Activated CD8-positive, alpha-beta memory T cell treated with anti-CD3 and anti-CD28 coated beads, Interleukin-2, amount 50 U/mL, for 1 hour (primary cell): ENCODE results near the gene ARSI.

ENCODE experiments used
- DNase-seq: peaks from one replicate; pipeline ENCODE4 v3.0.0-alpha.2; 2020; ENCODE audit errors: extremely low read depth

Gene ARSI

DNA sequence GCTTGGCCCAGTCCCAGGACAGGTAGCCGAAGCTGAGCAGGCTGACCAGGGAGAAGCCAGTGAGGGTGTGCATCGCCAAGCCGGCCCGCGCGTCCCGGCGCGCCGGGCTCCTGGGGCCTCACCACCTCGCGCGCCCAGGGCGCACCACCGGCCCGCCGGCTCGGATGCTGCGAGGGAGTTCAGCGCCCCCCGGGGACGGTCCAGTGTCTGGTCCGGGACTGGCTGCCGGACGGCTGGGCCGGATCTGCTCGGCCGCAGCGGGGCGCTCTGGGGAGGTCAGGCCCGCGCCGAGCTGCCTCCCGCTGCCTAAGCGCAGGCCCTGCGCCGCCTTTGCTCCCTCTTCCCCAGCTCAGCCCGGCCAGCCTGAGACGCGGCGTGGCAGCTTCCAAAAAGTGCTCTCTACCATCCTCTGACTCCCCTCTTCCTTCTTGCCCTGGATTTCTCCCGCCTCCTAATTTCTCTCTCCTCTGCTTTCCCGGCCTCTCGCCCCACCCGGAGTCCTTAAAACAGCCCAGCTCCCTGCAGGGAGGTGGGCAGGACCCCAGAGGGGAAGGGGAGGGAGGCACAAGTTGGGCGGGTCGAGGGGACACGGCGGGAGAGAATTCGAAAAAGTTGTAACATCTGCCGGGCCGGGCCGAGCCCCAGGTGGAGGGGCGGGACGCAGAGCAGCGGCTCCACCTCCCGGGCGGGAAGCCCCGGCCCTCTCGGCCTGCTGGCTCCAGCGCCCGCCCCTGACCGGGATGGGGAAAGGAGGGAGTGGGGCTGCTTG lies at the start of gene ARSI:
ARSI (minus strand) TSS at position 605 of the 769 bp plus-strand sequence; CDS start at position 73, 532 bp downstream.
- no peak for DNase-seq

DNA sequence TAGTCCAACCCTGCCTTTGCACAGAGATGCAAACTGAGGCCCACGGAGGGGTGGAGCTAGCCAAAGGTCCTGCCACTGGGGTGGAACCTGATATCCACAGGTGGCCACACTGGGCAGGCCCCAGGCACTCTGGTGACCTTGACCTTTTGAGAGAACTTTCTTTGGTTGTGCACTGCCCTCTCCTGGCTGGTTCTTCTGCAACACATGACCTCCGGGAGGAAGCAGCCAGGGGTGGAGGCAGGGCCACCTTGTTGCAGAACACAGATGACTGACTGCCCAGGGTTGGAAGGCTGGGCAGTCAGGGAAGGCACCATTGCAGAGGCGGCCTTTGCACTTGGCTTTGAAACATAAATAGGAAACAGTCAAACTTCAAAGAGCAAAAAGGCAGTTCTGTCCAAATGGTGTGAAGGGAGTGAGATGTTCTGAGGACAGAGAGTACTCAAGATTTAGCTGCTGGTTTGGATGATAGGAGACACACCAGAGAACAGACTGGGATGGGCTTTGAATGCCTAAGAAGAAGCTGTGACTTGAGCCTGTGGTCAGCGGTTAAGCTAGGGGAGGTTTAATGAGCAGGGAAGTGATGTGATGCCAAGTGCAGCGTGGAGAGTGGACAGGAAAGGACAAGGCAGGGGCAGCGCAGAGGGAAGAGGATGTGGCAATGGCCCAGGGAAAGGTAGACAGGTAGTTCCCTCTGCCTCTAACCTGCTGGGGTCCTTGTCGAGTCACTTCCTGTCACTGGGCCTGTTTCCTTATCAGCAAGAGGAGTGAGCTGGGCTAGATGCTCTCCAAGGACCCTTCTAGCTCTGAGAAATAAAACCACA lies 48.0 kb upstream of the ARSI start:
- no peak for DNase-seq

DNA sequence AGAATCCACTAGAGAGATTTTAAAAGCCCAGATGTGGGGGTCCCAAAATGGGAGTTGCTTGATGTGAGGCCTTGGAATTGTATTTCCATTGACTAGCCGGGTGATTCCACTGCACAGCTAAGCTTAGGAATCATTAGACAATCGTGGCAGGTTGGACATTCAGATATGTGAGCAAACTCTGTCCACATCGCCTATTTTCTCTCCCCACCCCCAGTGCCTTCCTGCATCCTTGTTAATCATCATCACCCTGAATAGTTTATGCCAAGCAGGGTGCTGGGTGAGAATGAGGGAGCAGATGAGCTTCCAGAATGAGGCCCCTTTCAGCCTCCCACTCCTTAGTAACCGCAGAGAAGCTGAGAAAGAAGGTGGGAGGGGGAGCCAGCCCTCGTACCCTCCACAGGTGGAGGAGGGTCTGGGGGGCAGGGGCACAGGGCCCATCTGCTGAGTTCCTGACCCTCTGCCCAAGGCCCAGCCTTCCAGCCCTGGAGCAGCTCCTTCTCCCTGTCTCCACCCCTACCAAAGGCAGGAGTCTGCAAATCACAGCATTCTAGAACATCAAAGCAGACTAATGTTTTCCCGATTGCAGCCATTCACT lies 47.1 kb upstream of the ARSI start:
- no peak for DNase-seq

DNA sequence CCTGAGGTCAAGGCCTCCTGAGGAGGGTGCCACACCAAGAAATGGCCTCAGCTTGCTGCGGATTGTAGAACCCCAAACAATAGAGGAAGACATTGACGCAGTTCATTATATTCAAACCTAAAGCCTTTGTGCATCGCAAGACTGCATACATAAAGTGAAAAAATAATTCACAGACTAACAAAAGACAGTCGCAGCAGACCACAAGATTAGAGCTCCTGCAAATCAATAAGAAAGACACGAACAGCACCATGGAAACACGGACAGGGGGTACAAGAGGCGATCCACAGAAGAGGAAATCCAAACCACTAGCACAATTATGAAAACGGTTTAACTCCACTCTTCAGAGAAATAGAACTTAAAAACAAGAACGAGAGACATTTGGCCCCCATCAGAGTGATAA lies 44.7 kb upstream of the ARSI start:
- DNase-seq, result no peak

DNA sequence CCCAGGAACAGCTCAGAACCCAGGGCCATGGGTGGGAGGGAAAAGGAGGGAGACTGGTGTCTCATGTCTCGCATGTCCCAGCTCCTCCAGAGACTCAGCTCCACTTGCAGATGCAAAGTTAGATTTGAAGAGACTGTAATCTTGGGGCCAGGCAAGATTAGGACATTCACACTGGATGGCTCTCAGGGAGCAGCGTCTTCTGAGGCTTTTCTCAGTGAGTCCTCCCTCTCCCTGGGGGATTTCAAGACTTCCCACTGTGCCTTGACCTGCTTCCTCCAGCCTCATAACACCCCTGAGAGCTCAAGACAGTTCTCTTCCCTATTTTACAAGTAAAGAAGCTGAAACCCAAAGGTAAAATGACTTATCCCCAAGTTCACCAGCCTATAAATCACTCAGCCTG lies 44.3 kb upstream of the ARSI start:
- DNase-seq, result no peak

DNA sequence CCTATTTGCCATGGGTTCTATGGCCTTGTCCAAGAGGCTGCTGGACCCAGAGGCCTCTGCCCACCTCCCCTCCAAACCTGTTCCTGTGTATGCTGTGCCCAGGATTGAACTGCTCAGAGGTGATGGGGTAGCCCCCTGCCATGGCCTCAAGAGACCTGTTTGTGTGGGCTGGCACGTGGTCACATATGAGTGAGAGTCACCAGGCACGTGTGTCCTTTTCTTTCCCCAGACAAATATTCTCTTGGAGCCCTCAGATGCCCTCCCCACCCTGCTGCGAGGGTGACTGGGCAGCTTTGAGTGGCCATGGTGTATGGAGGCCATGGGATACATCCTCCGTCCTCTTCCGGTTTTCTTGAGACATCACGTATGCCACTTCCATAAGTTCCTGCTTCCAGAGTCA lies 43.9 kb upstream of the ARSI start:
- DNase-seq, result no peak

DNA sequence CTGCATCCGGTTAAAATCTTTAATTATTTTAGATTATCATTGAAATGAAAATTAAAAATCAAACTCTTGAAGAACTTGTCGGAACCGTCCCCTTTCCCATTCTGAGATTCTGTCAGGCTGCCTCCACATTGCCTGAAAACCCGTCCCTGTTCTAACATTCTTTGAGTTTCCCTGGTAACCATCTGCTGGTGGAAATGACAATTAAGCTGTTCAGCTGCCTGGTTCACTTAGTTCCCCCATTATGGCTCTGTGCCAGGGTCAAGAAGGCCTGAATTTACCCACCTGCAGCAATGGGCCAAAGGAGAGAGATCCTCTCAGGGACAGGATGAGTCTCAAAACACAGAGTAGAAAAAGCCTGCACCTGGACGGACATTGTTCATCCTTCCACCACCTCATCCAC lies 43.0 kb upstream of the ARSI start:
- DNase-seq, result no peak

DNA sequence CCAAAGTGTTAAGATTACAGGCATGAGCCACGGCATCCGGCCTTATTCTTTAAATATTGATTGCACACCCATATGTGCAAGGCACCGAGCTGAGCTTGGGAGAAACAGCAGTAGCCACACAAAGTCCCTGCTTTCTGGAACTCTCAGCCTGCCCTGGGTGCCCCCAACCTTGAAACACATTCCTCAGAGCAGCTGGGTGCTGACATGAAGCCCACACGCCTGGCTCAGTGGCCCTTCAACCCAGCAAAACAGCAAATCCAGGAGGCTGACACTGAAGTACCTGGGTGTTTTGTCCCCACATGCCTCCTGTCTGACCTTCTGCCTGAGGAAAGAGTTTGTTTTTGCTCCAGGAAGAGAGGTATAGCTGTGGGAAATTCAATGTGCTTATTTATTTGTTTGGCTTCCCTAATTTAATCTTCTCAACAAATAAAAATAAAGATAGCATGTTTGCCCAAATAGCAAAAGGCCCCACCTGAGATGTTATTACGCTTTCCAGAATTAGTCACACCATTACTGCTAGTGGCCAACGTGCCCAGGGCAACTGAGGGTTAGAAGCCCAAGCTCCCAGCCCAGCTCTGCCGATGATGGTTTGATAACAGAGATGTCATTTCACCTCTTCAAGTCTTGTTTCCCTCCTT lies 41.4 kb upstream of the ARSI start:
- no peak for DNase-seq

DNA sequence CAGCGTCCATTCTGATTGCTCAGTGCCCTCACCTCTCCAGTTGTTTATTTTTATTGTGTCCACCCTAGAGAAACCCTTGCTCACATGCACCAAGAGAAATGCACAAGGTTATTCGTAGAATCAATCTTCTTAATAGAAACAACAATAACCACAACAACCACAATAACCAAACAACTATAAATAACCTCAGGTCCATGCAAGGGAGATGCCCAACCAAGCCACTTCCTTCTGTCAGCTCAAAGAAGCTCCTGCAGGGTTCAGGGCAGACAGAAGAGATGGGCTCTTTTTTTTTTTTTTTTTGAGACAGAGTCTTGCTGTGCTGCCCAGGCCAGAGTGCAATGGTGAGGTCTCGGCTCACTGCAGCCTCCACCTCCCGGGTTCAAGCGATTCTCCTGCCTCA lies 39.9 kb upstream of the ARSI start:
- no peak for DNase-seq

DNA sequence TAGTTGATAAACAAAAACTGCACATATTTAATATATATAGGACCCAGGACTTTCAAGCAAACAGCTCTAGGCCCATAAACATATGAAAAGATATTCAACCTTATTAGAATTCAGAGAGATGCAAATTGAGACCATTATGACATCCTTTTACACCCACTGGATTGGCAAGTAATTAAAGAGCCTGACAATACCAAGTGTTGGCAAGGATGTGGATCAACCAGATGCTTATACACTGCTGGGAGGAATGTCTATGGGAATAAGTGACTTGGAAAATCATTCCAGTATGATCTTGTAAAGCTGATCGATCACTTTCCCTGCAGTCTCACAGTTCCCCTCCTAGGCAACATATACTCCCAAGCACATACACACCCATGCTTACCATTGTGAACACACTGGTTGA lies 39.3 kb upstream of the ARSI start:
- DNase-seq, result no peak

DNA sequence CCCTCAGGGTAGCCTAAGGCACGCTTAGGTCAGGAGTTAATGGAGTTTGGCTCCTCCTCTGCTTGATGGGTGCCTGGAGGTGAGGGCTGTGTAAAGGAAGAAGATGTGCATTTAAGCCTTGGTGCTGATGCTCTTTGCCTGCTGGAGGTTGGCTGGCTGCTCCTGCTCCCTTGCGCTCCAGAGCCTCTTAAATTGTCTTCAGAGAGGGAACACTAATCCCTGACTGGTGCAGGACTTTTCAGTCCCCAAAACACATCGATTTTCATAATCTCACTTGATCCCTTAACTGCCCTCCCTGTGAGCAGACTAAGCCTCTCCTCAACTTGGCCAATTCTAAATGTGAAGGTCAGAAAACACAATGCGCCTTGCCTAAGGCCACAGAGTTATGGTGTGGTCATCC lies 38.6 kb upstream of the ARSI start:
- no peak for DNase-seq

DNA sequence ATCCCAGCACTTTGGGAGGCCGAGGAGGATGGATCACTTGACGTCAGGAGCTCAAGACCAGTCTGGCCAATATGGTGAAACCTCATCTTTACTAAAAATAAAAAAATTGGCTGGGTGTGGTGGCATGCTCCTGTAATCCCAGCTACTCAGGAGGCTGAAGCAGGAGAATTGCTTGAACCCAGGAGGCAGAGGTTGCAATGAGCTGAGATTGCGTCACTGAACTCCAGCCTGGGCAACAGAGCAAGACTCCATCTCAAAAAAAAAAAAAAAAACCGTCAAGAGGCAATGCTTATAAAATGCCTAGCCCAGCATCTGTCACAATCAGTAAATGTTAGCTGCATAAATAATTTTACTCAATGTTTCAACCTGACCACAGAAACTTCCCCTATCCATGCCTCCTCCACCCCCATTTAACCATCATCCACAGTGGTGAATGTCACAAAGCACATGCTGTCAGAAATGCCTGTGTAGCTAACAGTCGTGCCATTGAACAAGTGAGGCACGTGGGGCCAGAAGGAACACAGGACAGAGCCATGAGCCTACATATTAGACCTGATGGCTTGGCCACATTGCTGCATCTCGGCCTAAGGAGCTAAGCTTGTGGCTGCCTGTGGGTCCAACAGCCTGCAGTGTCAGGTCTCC lies 38.0 kb upstream of the ARSI start:
- no peak for DNase-seq

DNA sequence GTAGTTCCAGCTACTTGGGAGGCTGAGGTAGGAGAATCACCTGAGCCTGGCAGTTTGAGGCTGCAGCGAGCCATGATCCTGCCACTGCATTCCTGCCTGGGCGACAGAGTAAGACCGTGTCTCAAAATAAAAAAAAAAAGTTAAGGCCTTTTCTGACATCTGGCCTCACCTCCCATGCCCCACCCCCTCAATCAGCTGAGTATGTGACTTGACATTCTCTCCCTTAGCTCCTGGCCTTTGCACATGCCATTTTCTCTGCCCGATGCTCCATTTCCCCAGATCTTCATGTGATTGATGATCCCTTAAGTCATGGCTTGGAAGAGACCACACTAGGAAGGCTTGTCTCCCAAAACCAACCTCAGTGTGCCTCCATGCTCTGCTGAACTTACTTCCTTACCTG lies 37.1 kb upstream of the ARSI start:
- no peak for DNase-seq

DNA sequence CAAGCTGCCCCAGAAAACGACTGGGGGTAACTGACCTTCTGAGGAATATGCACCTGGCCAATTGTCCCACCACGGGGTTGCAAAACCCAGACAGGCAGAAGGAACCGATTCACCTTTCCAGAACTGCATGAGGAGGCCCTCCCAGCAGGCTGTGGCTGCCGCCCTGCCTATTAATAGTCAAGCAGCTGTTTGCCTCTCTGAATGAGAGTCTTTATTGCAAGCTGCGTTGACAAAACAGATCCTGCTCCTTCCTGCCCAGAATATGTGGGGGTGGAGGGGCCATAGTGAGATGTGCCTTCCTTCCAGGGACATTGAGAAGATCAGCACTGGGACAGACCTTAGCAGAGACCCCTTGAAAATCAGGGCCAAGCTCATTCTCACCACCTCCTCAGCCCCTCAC lies 36.5 kb upstream of the ARSI start:
- DNase-seq, result no peak

DNA sequence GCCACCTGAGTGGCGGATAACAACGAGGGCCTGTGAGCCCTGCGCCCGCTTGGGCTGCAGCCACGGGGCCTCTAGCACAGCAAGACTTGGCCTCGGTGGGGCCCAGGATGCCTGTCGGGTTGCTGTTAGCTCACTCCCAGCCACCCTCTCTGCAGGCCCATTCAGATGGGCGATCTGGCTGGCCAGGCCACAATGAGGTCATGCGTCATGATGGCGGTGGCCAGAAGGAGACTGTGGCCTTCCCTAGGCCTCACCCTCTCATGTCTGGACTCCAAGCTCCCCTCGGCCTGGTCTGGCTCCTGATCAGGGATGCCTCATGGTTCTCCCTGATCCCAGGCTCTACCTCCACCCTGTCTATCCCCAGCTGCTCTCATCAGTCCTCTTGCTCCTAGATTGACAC lies 35.8 kb upstream of the ARSI start:
- DNase-seq, result no peak

DNA sequence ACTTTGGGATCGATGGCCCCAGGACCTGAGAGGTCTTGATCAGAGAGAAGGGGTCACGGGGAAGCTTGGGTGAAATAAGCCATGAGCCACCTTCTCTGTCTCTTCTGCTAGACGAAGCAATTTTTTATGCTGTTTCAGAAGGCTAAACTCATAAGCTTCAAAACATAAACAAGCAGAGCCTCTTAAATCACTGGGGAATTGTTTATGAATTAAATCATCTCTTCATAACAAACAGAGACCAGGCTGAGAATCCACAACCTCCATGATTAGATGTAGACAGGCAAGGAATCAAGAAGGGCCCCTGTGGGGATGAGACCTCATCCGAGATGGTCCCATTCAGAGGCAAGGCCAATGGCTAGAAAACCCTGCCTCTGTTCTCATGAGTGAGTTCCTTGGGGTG lies 33.1 kb upstream of the ARSI start:
- no peak for DNase-seq

DNA sequence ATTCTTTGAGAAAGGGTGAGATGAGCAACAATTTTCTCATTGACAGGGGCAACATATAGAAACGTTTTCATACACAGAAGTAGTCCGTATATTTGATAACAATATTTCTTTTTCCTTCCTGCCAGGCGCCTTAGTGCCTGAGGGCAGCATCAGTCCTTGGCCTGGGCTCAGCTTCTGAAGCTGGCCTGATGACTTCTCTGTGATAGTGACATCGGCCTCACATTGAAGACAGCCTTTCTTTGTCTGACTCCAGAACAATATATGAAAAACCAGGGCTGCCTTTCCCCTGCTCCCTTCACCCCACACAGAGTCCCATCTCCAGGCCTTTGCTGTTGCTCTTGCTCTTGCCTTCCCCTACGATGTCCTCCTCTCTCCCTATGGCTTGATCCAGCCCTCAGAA lies 30.7 kb upstream of the ARSI start:
- no peak for DNase-seq

DNA sequence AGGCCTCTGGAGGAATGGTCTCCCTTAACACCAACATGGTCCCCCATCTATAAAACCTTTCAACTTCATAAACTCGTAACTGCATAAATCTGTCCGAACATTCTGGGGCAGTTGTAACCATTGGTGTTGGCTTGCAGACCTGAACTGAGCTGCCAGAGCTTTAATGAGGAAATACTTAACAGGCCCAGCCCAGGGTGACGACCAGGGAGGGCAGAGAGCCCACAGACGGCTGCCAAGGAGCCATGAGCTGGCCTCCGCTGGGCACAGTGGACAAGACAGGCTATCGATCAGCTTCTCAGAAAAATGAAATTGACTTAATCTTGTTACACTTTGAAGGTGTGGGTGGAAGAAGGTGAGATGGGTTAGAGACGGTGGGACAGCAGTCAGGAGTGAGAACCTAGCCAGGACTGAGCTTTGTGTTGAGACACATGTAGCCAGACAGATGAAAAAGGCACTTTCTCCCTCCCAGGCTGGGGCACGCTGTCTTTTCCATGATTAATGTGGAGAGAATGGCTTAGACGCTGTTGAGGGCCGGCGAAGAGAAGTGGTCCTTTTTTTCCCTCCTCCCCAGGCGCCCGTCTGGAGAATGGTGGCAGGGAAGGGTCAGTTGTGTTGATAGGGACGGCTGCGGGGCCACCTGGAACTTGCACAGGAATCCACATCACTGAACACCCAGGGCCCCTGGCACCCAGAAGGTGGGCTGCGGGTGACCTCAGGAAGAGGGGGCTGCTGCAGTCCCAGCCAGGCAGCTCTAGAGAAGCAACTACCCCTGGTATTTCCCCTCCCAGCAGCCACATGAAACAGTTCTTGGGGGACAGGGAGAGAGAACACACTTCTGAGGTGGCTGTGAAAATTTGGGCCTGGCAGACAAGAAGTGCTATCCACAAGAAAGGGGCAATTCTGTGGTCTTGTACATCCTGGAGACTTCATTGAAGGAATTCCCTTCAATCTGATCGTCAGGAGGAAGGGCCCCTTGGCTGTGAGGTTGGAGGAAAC lies 27.5 kb upstream of the ARSI start:
- DNase-seq, result no peak

DNA sequence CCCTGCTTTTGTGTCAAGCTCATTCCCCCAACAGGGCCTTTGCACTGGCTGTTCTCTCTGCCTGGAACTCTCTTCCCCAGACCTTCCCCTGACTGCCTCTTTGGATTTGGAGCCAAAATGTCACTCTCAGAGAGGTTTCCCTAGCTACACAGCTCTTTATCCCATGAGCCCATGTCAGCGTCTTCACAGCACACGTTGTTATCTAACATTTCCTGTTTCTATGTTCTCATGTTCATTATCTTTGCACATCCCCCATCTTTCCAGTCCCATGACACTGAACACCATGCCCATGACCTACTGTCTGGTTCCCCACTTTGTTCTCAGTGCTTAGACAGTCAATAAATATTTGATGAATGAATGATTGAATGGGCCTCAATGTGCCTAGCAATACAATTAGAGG lies 26.3 kb upstream of the ARSI start:
- no peak for DNase-seq

DNA sequence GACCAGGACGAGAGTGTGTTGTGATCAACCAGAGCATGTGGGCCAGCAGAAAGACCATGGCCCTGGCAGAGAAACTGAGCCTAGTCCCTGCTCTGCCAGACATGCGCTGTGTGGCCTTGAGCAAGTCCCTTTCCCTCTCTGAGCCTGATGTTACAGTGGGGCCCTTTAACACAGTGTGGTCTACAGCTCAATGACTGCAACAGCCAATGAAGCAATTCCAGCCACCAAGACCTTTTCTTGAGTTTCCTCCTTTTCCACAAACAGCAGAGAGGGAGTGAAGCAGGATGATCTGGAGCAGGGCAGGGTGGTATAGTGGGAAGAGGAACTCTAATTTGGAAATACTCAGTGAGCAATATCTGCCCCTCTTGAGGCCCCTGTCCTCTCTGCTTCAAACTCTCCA lies 25.8 kb upstream of the ARSI start:
- DNase-seq, result no peak

DNA sequence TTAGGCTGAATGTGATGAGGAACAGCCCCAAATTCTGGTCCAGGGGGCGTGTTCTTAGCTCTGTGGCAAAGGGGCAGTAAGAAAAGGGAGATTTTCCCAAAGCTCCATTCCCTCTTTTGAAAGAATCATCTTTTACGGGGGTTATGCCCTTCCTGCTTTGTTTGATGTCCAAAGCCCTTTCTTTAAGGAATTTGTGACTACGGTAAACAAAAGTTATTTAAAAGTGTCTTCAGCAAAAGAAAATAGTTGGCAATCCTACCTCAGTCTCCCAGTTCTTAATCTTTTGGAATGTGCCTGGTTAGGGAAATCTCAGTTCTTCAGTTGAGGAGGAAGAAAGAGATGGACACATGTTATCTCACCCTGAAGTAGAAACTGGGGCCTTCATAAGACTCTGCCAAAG lies 24.4 kb upstream of the ARSI start:
- DNase-seq, result no peak
